ENCODE results near the gene MAP7. TPM values are rescaled to one million over a fixed set of nuclear protein-coding genes. Genes with fewer than 3 reads are reported as not detected.

MAP7 gene
- total and polyA plus RNA-seq, 4 donors = 3.2 to 17.5 (median 8.3) TPM

- Histone ChIP-seq H3K27me3 (ENCODE audit: control insufficient read depth in 4 of 4, insufficient read depth in 4 of 4, low read length in 3 of 4) (no peaks in the 10 kb centered on the region), H3K9ac (ENCODE audit: low read depth in 1 of 2, low read length in 2 of 2) (no peak overlapping the region), H3K4me3 (ENCODE audit: low read depth in 1 of 3, low read length in 3 of 3) (no peak overlapping the region), H3K4me1 (ENCODE audit: control insufficient read depth in 4 of 4, insufficient read depth in 4 of 4, low read length in 3 of 4) (peaks cover 0 to 5% (median 0%) of the 10 kb centered on the region in 4 donors), H3K9me3 (ENCODE audit: control insufficient read depth in 4 of 4, low read length in 3 of 4) (no peaks in the 10 kb centered on the region), H3K27ac (ENCODE audit: low read depth in 1 of 2, low read length in 2 of 2) (no peak overlapping the region), H3K36me3 (ENCODE audit: control insufficient read depth in 4 of 4, insufficient read depth in 3 of 4, low read depth in 1 of 4, low read length in 3 of 4) (no peaks in the 10 kb centered on the region)
- no peak for TF ChIP-seq YY1 (IDR thresholded peaks at IDR 0.05)
- TF ChIP-seq, protein P1, sequence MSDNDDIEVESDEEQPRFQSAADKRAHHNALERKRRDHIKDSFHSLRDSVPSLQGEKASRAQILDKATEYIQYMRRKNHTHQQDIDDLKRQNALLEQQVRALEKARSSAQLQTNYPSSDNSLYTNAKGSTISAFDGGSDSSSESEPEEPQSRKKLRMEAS (IDR thresholded peaks at IDR 0.05) = no peak
- TF ChIP-seq, protein P2, sequence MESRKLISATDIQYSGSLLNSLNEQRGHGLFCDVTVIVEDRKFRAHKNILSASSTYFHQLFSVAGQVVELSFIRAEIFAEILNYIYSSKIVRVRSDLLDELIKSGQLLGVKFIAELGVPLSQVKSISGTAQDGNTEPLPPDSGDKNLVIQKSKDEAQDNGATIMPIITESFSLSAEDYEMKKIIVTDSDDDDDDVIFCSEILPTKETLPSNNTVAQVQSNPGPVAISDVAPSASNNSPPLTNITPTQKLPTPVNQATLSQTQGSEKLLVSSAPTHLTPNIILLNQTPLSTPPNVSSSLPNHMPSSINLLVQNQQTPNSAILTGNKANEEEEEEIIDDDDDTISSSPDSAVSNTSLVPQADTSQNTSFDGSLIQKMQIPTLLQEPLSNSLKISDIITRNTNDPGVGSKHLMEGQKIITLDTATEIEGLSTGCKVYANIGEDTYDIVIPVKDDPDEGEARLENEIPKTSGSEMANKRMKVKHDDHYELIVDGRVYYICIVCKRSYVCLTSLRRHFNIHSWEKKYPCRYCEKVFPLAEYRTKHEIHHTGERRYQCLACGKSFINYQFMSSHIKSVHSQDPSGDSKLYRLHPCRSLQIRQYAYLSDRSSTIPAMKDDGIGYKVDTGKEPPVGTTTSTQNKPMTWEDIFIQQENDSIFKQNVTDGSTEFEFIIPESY (IDR thresholded peaks at IDR 0.05) = no peak
- TF ChIP-seq, protein P3, sequence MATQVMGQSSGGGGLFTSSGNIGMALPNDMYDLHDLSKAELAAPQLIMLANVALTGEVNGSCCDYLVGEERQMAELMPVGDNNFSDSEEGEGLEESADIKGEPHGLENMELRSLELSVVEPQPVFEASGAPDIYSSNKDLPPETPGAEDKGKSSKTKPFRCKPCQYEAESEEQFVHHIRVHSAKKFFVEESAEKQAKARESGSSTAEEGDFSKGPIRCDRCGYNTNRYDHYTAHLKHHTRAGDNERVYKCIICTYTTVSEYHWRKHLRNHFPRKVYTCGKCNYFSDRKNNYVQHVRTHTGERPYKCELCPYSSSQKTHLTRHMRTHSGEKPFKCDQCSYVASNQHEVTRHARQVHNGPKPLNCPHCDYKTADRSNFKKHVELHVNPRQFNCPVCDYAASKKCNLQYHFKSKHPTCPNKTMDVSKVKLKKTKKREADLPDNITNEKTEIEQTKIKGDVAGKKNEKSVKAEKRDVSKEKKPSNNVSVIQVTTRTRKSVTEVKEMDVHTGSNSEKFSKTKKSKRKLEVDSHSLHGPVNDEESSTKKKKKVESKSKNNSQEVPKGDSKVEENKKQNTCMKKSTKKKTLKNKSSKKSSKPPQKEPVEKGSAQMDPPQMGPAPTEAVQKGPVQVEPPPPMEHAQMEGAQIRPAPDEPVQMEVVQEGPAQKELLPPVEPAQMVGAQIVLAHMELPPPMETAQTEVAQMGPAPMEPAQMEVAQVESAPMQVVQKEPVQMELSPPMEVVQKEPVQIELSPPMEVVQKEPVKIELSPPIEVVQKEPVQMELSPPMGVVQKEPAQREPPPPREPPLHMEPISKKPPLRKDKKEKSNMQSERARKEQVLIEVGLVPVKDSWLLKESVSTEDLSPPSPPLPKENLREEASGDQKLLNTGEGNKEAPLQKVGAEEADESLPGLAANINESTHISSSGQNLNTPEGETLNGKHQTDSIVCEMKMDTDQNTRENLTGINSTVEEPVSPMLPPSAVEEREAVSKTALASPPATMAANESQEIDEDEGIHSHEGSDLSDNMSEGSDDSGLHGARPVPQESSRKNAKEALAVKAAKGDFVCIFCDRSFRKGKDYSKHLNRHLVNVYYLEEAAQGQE (IDR thresholded peaks at IDR 0.05) = no peak
- no peak for TF ChIP-seq GABPA (IDR thresholded peaks at IDR 0.05 in 1 of 2, conservative IDR thresholded peaks at IDR 0.05 in 1 of 2)
- no peak for TF ChIP-seq JUND (IDR thresholded peaks at IDR 0.05)
- TF ChIP-seq ATF3 (IDR thresholded peaks at IDR 0.05) = no peak
- TF ChIP-seq HNF4A (conservative IDR thresholded peaks at IDR 0.05) = no peak
- TF ChIP-seq EGR1 (IDR thresholded peaks at IDR 0.05; ENCODE audit: low read depth in 2 of 2) = no peak
- TF ChIP-seq RXRA (IDR thresholded peaks at IDR 0.05) = no peak
- no peak for TF ChIP-seq FOXA1 (IDR thresholded peaks at IDR 0.05)
- no peak for TF ChIP-seq SP1 (IDR thresholded peaks at IDR 0.05)
- no peak for TF ChIP-seq HNF4G (IDR thresholded peaks at IDR 0.05)
- no peak for TF ChIP-seq FOXA2 (IDR thresholded peaks at IDR 0.05)
- DNase-seq (ENCODE audit: low spot score) = no peak
- WGBS = 81% methylated on average over 5 of the region's 5 CpGs
Measured at GRCh38 chr6:136500414-136500813, 49.8 kb downstream of the MAP7 start.

- DNase-seq (ENCODE audit: low spot score) = no peak
- H3K9me3 ChIP-seq (ENCODE audit: control insufficient read depth in 4 of 4, low read length in 3 of 4) = no peaks in the 10 kb centered on the region
- H3K4me1 ChIP-seq (ENCODE audit: control insufficient read depth in 4 of 4, insufficient read depth in 4 of 4, low read length in 3 of 4) = peaks cover 0 to 5% (median 0%) of the 10 kb centered on the region in 4 donors
- no peaks in the 10 kb centered on the region for H3K27me3 ChIP-seq (ENCODE audit: control insufficient read depth in 4 of 4, insufficient read depth in 4 of 4, low read length in 3 of 4)
- H3K9ac ChIP-seq (ENCODE audit: low read depth in 1 of 2, low read length in 2 of 2) = no peak overlapping the region
- WGBS = 90% methylated on average over 3 of the region's 3 CpGs
- TF ChIP-seq SP1 (IDR thresholded peaks at IDR 0.05) = no peak
- no peak for TF ChIP-seq RXRA (IDR thresholded peaks at IDR 0.05)
- no peak for TF ChIP-seq JUND (IDR thresholded peaks at IDR 0.05)
- TF ChIP-seq ATF3 (IDR thresholded peaks at IDR 0.05) = no peak
- no peak for TF ChIP-seq EGR1 (IDR thresholded peaks at IDR 0.05; ENCODE audit: low read depth in 2 of 2)
- TF ChIP-seq, protein P1 (IDR thresholded peaks at IDR 0.05) = no peak
- no peak for TF ChIP-seq HNF4G (IDR thresholded peaks at IDR 0.05)
- TF ChIP-seq NR2F2 (IDR thresholded peaks at IDR 0.05) = no peak
- no peak for TF ChIP-seq RAD21 (IDR thresholded peaks at IDR 0.05)
- TF ChIP-seq, protein P3 (IDR thresholded peaks at IDR 0.05) = no peak
- TF ChIP-seq CTCF (IDR thresholded peaks at IDR 0.05; ENCODE audit: low read depth, low read length, missing input control) = no peak
- no peak overlapping the region for H3K27ac ChIP-seq (ENCODE audit: low read depth in 1 of 2, low read length in 2 of 2)
- no peaks in the 10 kb centered on the region for H3K36me3 ChIP-seq (ENCODE audit: control insufficient read depth in 4 of 4, insufficient read depth in 3 of 4, low read depth in 1 of 4, low read length in 3 of 4)
- H3K4me3 ChIP-seq (ENCODE audit: low read depth in 1 of 3, low read length in 3 of 3) = no peak overlapping the region
Measured at GRCh38 chr6:136499370-136499769, 50.9 kb downstream of the MAP7 start.
